Iris pigment epithelial cell (primary cell): Measurements from ENCODE around the gene CSTPP1.

ENCODE experiments used
- DNase-seq: peaks from one replicate; pipeline ENCODE4 v3.0.0-alpha.2; 2011; ENCODE audit warnings: low read depth

Gene CSTPP1

GRCh38 chr11:47161134-47161854 lies 224.7 kb downstream of the CSTPP1 start:
- peak; percentile 67 for DNase-seq

GRCh38 chr11:47161890-47162289 lies 225.3 kb downstream of the CSTPP1 start:
- no peak for DNase-seq

GRCh38 chr11:47162426-47162825 lies 225.9 kb downstream of the CSTPP1 start:
- DNase-seq, result no peak

- DNase-seq, result no peak
Observed at GRCh38 chr11:47163193-47163592, 226.6 kb downstream of the CSTPP1 start.

GRCh38 chr11:47163898-47164297 lies 227.3 kb downstream of the CSTPP1 start:
- no peak for DNase-seq

GRCh38 chr11:47164321-47164720 lies 227.8 kb downstream of the CSTPP1 start:
- no peak for DNase-seq

- no peak for DNase-seq
Observed at GRCh38 chr11:47165253-47165840, 228.8 kb downstream of the CSTPP1 start.

- no peak for DNase-seq
Observed at GRCh38 chr11:47166368-47166767, 229.8 kb downstream of the CSTPP1 start.

GRCh38 chr11:47171061-47171838 lies 234.7 kb downstream of the CSTPP1 start:
- no peak for DNase-seq

GRCh38 chr11:47171856-47172255 lies 235.3 kb downstream of the CSTPP1 start:
- DNase-seq, result no peak

- no peak for DNase-seq
Observed at GRCh38 chr11:47172740-47173336, 236.3 kb downstream of the CSTPP1 start.

- no peak for DNase-seq
Observed at GRCh38 chr11:47175746-47176327, 239.3 kb downstream of the CSTPP1 start.

GRCh38 chr11:47176328-47177228 lies 240.0 kb downstream of the CSTPP1 start, which contains the start of gene ARFGAP2:
Gene ARFGAP2, minus strand, starts transcription at chr11:47176879. Its CDS starts 26 bp downstream, at chr11:47176853.
- peak; percentile 98 for DNase-seq

- peak; percentile 80 for DNase-seq
Observed at GRCh38 chr11:47177229-47177845, 240.8 kb downstream of the CSTPP1 start.

- no peak for DNase-seq
Observed at GRCh38 chr11:47177846-47178245, 241.3 kb downstream of the CSTPP1 start.

GRCh38 chr11:47178316-47178715 lies 241.8 kb downstream of the CSTPP1 start:
- no peak for DNase-seq

- DNase-seq, result no peak
Observed at GRCh38 chr11:47178737-47179654, 242.4 kb downstream of the CSTPP1 start.

GRCh38 chr11:47179655-47179991 lies 243.1 kb downstream of the CSTPP1 start:
- peak; percentile 52 for DNase-seq

- DNase-seq, result no peak
Observed at GRCh38 chr11:47180006-47180787, 243.6 kb downstream of the CSTPP1 start.
